HT1080 (cell line): ENCODE measurements around the gene HOXA11. TPM values are rescaled to one million over a fixed set of nuclear protein-coding genes. Genes with fewer than 3 reads are reported as not detected.

Experiments
- DNase-seq: peaks from one replicate; pipeline ENCODE4 v3.0.0-alpha.2; 2015; ENCODE audit warnings: low read depth
- total RNA-seq: library from RNA; depleted of rRNA; stranded (reverse); fragments of >200 nt; shearing (Covaris generic); gene quantifications from 2 replicates; pipeline ENCODE4 v1.2.3, GENCODE V29; 2014

Gene HOXA11
- total RNA-seq, 1 experiment from 2014 or later = not detected

GRCh38 chr7:27194002-27194352 is 8.9 kb upstream of the HOXA11 start:
- no peak for DNase-seq

- DNase-seq = no peak
Observed at GRCh38 chr7:27193335-27194001, 8.4 kb upstream of the HOXA11 start.

- no peak for DNase-seq
Observed at GRCh38 chr7:27192546-27193334, 7.7 kb upstream of the HOXA11 start.

- DNase-seq = no peak
Observed at GRCh38 chr7:27191833-27192545, 7.0 kb upstream of the HOXA11 start.

- DNase-seq = no peak
Observed at GRCh38 chr7:27191161-27191731, 6.2 kb upstream of the HOXA11 start.

- DNase-seq = no peak
Observed at GRCh38 chr7:27189997-27190748, 5.1 kb upstream of the HOXA11 start.

GRCh38 chr7:27189295-27189996 is 4.4 kb upstream of the HOXA11 start:
- DNase-seq = no peak

- no peak for DNase-seq
Observed at GRCh38 chr7:27188386-27189294, 3.6 kb upstream of the HOXA11 start.

- DNase-seq = no peak
Observed at GRCh38 chr7:27187475-27188385, 2.7 kb upstream of the HOXA11 start.

- no peak for DNase-seq
Observed at GRCh38 chr7:27186668-27187474, 1.8 kb upstream of the HOXA11 start.

- DNase-seq = no peak
Observed at GRCh38 chr7:27185854-27186667, 1.0 kb upstream of the HOXA11 start.

- no peak for DNase-seq
Observed at GRCh38 chr7:27184337-27185012, 557 bp downstream of the HOXA11 start.

GRCh38 chr7:27183682-27184336 is 1.2 kb downstream of the HOXA11 start:
- DNase-seq = no peak

GRCh38 chr7:27182861-27183681 is 2.0 kb downstream of the HOXA11 start:
- no peak for DNase-seq
